HG03342 (cell line): ENCODE measurements around the gene GRP.

Experiments
- ATAC-seq: cut with Tn5 transposase; IDR thresholded peaks from one replicate; pipeline ENCODE4 v1.9.1; 2021; ENCODE audit warnings: mild to moderate bottlenecking, moderate library complexity; ENCODE audit not compliant: unreplicated experiment

Gene GRP

DNA sequence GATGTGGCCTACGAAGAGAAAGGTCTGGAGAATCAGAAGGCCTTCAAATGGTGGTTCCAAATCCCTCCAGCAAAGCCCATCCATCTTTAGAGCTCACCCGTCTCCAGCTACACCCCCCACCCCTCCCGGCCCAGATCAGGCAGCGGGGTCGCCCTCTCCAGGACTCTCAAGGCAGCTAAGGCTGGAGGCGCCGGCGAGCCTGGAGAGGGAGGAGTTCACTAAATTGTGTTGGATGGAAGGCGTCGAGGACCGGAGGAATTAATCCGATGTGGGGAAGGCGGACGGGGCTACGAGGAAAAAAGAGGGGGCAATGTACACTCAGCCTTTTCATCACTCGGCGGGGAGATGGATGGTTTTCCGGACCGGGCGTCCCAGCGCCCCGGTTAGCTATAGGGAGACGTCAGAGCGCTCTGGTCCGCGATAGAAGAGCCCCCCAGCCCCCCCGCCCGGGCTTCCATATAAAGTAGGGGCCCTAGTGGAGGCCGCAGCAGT is at the start of gene GRP:
Gene GRP, plus strand, starts transcription at position 487 of the 492 bp plus-strand sequence. CDS start 108 bp downstream, outside the sequence.
- no peak for ATAC-seq

DNA sequence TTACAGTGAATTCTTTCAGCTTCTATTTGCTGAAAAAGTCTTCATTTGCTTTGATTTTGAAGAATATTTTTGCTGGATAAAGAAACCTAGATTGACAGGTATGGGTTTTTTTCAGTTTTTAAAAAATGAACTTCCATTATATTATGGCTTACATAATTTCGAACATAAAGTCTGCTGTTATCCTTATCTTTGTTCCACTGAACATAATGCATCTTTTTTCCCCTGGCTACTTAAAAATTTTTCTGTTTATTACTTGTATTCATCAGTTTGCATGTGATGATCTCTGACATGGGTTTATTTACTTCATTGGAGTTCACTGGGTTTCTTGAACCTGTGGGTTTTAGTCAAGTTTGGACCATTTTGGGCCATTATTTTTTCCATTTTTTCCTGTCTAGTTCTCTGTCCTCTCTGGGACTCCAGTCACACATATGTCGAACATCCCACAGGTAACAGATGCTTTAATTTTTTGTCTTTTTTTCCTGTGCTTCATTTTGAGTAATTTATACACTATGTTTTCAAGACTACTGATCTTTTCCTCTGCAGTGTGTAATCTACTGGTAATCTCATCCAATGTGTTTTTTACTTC is 47.2 kb upstream of the GRP start:
- ATAC-seq, result no peak

DNA sequence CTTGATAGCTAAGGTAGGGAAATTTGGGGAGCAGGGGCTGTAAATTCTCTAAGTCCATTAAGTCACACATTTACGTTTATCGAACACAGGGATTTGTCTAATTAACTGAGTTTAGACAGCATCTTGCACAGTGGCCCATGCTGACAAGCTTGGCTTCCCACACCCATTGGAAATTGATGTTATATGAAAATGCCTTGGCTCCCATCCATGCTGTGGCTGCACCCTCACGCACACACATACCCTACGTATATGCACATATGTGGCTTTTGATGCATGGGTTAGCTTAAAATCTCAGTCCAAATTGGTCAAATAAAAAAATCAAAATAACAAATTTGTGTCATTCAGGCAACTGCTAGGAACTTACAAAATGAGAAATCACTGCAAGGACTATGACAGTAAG is 42.5 kb upstream of the GRP start:
- no peak for ATAC-seq

DNA sequence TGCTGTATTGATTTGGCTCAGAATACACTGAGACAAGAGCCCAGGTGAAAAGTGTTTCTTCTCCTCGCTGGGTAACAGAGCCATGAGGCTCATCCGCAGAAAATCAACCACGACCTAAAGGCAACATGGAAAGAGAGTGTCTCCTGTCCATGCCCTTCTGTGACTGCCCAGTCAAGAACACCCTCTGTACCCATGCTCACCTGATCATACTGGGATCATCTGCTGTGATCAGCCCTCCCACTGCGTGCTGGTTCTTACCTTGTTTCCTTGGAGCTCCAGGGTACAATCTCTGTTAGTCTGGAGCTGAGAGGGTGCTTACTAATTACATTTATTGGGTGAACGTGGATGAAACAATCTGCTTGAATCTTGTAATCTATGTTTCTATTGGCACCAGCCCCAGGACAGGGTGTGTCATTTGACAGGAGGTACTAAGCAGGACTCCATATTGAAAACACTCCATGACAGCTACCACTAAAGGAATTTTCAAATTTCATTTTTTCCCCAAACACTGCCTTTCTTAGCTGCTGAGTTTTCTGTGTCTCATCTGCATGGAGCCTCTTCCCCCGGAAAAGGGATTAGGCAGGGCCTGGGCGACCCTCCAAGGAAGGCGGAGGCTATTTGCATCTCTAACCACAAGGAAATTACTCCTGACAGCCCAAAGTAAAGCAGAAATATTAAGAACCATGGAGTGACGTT is 39.7 kb upstream of the GRP start:
- no peak for ATAC-seq

DNA sequence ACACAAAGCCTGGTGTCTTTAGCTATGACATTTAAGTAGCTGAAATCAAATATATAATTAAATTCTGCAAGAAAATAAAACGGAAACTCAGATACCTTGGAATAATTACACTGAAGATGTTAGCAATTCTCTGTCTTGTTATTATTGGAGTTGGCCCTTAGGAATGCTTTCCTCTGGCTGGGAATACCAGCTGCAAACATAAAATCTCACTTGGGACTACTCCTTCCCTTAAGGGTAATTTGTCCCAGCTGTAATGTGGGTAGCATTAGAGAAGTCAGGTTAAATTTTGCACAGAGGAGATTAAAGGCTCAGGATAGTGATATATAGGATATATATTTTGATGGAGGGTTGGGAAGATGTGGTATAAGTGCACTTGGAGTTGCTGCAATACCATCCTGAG is 37.3 kb upstream of the GRP start:
- no peak for ATAC-seq

DNA sequence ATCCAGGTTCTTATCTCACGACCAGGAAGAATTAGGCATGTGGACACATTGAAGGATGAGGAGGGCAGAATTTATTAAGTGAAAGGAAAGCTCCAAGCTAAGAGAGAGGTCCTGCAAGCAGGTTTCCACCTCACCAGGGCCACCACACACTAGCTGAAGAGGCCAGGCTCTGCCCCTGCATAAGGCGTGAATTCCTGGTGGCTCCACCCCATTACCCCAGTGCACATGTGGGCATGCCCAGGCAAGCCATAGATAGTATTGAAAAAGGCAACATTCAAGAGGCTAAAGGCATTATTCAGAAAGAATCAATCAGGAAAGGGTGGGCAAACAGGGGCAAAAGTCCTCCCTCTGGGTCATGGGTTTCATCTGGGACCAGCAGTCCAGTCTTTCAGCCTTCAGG is 30.9 kb upstream of the GRP start:
- ATAC-seq, result no peak

DNA sequence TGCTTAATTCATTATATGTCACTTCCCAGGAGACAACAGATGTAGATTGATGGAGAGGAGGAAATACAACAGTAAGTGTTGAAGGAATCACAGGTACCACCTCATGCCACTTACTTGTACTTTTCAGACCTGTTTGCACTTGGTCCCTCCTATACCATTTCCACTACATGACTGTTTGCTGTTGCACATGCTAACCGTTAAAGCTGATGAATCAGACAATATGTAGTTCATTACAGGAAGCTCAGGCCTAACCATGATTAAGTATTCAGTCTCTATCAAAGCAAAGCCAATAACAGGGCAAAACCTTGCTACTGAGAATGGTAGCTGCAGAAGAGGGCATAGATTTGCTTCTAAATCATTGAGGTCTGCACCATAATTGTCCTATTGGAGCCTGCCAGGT is 30.2 kb upstream of the GRP start:
- no peak for ATAC-seq

DNA sequence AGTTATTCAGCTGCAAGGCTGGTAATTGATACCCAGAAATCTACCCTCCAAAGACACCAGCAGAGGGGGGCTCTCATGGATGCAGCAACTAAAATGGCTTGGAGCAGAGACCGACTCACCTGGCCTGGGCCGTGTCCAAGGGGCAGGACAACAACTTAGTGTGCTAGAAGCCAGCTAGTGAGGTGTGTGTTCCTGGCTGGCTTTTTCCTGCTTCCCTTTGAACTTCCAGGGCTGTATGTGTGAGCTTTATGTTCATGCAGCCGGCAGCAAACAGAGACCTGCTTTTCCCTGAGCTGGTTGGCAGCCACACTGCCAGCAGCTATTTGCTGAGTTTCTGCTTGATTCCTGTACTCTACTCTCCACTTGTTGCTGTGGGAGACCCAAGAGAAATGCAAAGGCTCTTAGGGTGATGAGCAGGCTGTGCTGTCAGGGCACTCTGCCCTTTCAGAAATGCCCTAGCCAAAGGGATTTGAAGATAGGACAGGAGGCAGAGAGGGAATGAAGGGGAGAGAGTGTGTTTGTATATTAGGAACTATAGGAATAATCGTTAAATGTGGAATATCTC is 23.7 kb upstream of the GRP start:
- no peak for ATAC-seq

DNA sequence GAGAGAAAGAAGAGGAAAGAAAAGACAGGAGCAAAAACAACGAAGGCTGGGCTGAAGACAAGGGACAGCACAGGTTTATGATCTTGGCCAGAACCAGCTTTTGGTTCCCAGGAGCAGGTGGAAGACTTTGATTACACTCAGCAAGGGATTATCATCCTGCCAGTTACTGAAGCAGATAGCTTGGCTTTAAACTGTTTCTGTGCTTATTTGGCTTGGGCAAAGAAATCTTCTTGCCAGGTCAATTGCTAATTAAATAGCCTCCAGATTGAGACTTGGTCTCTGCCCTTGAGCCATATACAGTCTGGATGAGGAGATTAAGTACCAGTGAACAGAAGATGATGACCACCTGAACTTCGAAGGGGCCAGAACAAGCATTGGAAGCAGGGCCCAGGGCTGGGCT is 22.3 kb upstream of the GRP start:
- ATAC-seq, result no peak

DNA sequence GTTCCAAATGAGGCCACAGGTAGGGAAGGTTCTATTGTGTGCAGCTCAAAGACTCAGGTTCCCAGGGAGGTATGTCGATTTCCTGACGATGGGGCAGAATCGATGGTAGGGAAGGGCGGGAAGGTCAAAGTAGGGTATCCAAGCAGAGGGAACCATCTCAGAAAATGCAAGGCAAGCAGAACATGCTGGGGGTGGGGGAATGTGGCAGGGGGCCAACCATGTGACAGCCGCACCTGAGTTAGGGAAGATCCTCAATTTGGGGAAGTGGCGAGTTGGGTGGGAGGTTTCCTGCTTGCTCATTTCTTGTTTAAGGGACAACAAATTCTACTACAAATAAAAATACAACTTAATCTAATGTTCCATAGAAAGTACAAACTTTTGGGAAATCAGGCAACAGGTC is 21.7 kb upstream of the GRP start:
- no peak for ATAC-seq

DNA sequence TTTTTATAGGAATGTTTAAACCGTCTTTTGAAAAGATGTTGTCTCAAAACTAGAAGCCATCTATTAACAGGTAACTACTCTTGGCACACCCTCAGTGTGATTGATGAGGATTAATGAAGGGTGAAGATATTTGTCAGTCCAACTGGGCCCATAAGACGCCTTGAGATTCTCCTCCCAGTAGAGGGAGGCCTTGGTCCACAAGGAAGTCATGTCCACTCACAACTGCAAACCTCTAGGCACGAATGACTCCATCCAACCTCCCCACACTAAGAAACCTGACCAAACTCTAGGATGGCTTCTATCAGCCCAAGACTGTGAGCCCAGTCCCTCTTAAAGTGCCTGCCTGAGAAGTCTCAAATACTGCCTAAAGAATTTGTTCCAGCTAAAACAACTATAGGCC is 19.2 kb upstream of the GRP start:
- ATAC-seq, result no peak

DNA sequence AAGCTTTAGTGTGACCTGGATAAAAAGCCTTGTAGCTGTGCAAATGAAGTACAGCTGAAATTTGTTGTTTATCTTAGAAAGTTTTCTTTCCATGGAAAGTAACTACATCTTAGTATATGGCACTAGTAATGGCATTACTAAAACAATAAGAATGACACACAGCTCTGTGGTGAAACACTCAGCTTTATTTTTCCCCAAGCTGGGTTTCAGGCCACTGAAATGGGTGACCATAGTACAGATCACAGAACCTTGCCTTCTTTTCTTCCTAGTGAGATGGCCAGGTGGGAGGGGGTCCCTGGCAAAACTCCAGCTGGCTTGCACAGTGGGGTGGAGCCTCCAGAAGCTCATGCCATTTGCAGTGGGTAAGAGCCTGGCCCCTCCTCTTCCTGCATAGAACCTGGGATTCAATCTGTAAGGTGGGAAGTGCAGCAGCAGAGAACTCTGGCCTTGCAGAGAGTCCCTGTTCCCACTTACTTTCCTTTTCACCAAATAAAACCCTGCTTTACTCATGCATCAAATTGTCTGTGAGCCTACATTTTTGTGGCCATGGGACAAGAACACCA is 17.6 kb upstream of the GRP start:
- ATAC-seq, result no peak

DNA sequence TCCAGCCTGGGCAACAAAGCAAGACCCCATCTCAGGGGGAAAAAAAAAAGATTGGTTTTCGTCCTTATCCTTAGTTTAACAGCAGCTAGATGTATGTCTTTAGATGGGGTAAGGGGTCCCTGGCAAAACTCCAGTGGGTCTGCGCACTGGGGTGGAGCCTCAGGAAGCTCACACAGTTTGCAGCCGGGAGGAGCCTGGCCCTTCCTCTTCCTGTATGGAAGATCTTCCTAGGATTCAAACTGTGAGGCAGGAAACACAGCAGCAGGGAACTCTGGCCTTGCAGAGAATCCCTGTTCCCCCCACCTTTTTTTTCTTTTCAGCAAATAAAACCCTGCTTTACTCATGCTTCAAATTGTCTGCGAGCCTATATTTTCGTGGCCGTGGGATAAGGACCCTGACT is 12.5 kb upstream of the GRP start:
- ATAC-seq, result no peak

DNA sequence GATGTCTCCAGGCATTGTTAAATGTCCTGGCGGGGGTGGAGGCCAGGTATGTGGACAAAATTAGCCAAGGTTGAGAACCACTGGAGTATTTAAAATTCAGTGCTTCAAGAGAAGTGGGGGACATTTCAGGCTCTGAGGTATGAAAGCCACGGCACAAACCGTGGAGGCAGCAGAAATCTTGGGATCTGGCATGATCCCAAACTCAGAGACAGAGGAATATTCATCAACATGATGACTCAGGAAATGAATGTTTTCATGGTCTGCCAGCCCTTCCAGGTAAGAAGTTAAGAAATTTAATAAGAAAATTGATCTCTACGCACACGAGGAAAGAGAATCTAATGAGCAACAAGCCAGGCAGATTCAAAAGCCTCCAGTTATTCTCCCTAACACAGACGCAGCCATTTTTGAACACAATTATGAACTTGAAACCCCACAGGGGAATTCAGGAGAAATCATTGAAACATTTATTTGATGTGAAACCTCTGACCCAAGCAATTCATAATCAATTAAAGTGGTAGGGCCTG is 11.3 kb upstream of the GRP start:
- ATAC-seq, result no peak

DNA sequence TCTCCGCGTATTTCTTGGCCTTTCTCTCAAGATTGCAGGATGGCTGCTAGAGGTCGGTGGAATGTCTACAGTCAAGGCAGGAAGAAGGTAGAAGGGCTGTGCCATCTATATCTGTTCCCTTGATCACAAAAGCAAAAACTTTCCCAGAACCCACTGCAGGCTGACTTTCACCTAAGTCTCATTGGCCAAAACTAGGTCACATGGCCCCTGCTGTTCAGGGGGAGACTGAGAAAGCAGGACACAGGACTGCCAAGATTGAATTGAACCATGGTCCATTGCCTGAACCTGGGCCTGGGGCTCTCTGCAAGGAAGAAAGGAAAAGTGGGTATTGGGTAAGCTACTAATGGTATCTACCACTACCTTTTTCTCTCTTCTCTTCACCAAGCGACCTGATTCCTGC is 9.7 kb upstream of the GRP start:
- no peak for ATAC-seq

DNA sequence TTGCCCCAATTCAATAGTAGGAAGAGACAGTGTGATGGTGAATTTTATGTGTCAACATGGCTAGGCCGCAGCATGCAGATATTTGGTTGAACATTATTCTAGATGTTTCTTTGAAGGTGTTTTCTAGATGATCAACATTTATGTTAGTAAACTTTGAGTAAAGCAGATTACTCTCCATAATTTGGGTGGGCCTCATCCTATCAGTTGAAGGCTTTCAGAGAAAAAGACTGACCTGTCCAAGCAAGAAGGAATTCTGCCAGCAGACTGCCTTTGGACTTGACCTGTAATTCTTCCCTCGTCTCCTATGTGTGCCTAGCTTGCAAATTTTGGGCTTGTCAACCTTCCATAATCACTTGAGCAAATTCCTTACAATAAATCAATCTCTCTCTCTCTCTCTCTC is 8.3 kb upstream of the GRP start:
- no peak for ATAC-seq

DNA sequence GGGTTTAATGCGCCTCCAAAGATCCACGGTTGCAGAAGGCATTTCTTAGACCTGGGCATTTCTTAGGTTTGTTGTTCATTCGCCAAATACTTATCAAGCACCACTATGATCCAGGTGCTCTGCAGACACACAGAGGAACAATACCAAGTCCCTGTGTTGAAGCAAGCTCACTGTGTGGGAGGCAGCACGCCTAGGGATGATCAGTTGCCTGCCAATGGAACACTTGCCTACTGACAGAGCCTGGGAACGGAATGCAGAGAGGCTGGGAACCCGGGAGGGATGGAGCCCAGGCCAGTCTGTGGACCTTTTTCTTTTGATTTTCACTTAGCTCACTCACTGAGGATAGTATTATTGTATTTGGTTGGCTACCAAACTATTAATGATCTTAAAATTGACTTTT is 1.9 kb upstream of the GRP start:
- ATAC-seq, result no peak

DNA sequence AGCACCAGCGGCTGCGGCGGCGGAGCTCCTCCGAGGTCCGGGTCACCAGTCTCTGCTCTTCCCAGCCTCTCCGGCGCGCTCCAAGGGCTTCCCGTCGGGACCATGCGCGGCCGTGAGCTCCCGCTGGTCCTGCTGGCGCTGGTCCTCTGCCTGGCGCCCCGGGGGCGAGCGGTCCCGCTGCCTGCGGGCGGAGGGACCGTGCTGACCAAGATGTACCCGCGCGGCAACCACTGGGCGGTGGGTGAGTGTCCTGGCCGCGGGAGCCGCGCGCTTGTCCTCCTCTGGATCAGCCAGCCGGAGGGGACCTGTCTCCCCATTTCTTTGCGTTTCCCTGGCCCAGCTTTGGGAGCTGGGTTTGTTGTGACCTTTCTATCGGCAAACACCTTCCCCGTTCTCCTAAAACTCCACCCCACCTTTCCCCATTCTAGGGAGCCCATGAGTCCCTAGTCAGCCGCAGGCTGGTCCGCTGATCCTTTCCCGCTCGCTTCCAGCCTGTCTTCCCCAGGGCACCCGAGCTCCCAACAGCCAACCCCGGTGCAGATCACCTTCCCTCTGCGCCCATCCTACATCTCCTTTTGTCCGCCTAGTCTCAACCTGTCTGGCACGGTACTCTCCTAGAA is 316 bp downstream of the GRP start:
- no peak for ATAC-seq

DNA sequence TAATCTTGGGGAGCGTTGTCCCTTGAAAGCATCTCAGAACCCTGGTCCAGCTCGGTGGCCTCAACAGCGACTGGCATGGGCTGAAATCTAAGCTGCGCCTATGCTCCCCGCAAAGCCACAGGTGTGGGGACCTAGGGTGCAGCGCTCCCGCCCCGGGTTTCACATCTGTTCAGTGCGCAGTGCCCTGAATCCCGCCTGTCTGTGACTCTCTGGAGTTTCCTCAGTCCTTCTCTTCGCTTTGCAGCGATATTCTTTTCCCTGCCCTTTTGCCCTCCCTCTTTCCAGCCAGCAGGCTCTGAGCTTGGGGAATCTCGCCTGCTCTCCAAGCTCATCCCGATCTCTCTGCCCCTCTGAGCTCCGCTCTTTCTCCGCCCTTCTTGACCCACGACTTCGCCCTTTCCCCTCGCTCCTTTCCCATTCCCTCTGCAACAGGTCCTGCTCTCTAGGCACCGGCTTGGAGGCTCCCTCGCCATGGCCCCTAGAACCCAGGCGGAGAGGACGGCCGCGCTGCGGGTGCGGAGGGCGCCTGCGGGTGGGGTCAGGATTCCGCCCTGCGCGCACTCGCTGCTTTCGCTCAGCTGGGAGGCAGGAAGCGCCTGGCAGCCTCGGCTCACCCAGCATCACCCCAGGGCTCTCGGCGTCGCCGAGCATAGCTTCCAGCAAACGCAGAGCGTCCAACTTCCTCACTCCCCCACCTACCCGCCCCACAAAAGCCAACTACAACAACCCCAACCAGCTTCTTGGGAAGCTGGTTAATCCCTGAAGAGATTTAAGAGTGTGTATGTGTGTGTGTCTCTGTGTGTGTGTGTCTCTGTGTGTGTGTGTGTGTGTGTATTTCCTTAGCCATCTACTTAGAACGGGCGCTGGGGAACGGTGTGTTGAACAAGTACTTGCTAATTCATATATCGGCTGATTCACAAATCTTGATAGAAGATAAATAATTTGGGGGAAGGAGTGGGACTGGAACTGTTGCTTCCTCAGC is 1.1 kb downstream of the GRP start:
- ATAC-seq, result no peak

DNA sequence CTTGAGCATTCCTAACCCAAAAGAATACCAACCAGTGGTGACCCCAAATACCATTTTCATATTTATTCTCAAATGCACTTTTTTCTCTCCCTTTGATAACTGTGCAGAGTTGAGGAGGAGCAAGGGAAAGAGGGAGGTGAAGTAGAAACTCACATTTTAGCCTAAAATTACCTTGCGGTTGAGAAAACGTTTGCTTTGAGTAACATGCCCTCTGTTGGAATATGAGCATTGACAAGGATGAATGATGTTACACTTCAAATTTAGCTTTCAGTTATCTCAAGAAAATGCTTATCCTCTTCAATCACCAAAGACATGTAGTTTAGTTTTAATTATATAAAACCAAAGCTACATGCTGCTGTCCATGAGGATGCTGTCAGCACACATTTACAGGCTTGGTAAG is 2.4 kb downstream of the GRP start:
- no peak for ATAC-seq
